Measurements from ENCODE around the gene MDM4. TPM values are rescaled to one million over a fixed set of nuclear protein-coding genes. Genes with fewer than 3 reads are reported as not detected.

MDM4 gene
- total RNA-seq, 6 experiments from 2014 or later = 21.0 to 37.6 (median 25.3) TPM

GRCh38 chr1:204495078-204495753 is 21.0 kb upstream of the MDM4 start:
- DNase-seq = no peak
- H3K27me3 ChIP-seq = no peaks in the 10 kb centered on the region
- no peaks in the 10 kb centered on the region for H3K36me3 ChIP-seq
- TF ChIP-seq POLR2A (IDR thresholded peaks at IDR 0.05) (no peak), CTCF (IDR thresholded peaks at IDR 0.05) (no peak)
- WGBS (ENCODE audit: insufficient coverage, low coverage, low lambda C conversion rate, missing lambda C conversion rate) = 4% methylated on average over 16 of the region's 17 CpGs
- no peaks in the 10 kb centered on the region for H3K9me3 ChIP-seq
- peaks cover 0 to 13% (median 4%) of the 10 kb centered on the region in 4 donors for H3K4me1 ChIP-seq
- ATAC-seq = no peak
- peak overlapping the region; percentile 74 to 82 (median 81) for H3K4me3 ChIP-seq
- H3K27ac ChIP-seq = peak overlapping the region; percentile 80 to 93 (median 87)
- intact Hi-C loops (cut with DNase I) = no loop called here

- no peak for TF ChIP-seq CTCF (IDR thresholded peaks at IDR 0.05)
- TF ChIP-seq POLR2A (IDR thresholded peaks at IDR 0.05) = no peak
Measured at GRCh38 chr1:204495777-204496176, 20.4 kb upstream of the MDM4 start.

GRCh38 chr1:204498981-204499380 is 17.2 kb upstream of the MDM4 start:
- no peaks in the 10 kb centered on the region for H3K36me3 ChIP-seq
- intact Hi-C loops (cut with DNase I) = no loop called here
- 79% methylated on average over 3 of the region's 3 CpGs for WGBS (ENCODE audit: insufficient coverage, low coverage, low lambda C conversion rate, missing lambda C conversion rate)
- no peaks in the 10 kb centered on the region for H3K9me3 ChIP-seq
- no peak overlapping the region for H3K27ac ChIP-seq
- no peak for TF ChIP-seq CTCF (IDR thresholded peaks at IDR 0.05)
- no peak for TF ChIP-seq POLR2A (IDR thresholded peaks at IDR 0.05)
- H3K27me3 ChIP-seq = no peaks in the 10 kb centered on the region
- H3K4me1 ChIP-seq = peaks cover 0 to 8% (median 4%) of the 10 kb centered on the region in 4 donors
- DNase-seq (no peak), ATAC-seq (no peak)
- H3K4me3 ChIP-seq = no peak overlapping the region

More at GRCh38 chr1:204495777-204496176, 20.4 kb upstream of the MDM4 start:
- H3K27me3 ChIP-seq = no peaks in the 10 kb centered on the region
- intact Hi-C loops (cut with DNase I) = no loop called here
- ATAC-seq (no peak), DNase-seq (no peak)
- no peaks in the 10 kb centered on the region for H3K9me3 ChIP-seq
- H3K4me1 ChIP-seq = peaks cover 0 to 13% (median 4%) of the 10 kb centered on the region in 4 donors
- H3K36me3 ChIP-seq = no peaks in the 10 kb centered on the region
- H3K27ac ChIP-seq = no peak overlapping the region
- no peak overlapping the region for H3K4me3 ChIP-seq
- WGBS (ENCODE audit: insufficient coverage, low coverage, low lambda C conversion rate, missing lambda C conversion rate) = 70% methylated on average over 5 of the region's 6 CpGs

GRCh38 chr1:204499511-204500468 is 16.4 kb upstream of the MDM4 start:
- no peak for TF ChIP-seq POLR2A (IDR thresholded peaks at IDR 0.05)
- no peak for TF ChIP-seq CTCF (IDR thresholded peaks at IDR 0.05)
- DNase-seq (no peak), ATAC-seq (no peak)
- intact Hi-C loops (cut with DNase I) = loop anchor here in 1 of 2 donors (5.0 kb wide), 1 partner anchor 57 kb away; no protein-coding TSS in a partner anchor
- Histone ChIP-seq H3K4me3 (no peak overlapping the region), H3K27ac (no peak overlapping the region), H3K36me3 (no peaks in the 10 kb centered on the region), H3K27me3 (no peaks in the 10 kb centered on the region), H3K4me1 (peaks cover 0 to 16% (median 8%) of the 10 kb centered on the region in 4 donors), H3K9me3 (no peaks in the 10 kb centered on the region)
- WGBS (ENCODE audit: insufficient coverage, low coverage, low lambda C conversion rate, missing lambda C conversion rate) = 64% methylated on average over 7 of the region's 7 CpGs
